CD4-positive, alpha-beta memory T cell (primary cell): ENCODE measurements around the gene USH1C. TPM values are rescaled to one million over a fixed set of nuclear protein-coding genes. Genes with fewer than 3 reads are reported as not detected.
A peak's percentile ranks its signal among the peaks of the same experiment; 100 is the strongest.

Source experiments
- CTCF ChIA-PET: fragments of 350-600 bp; sonication (Branson Sonifier 250); formaldehyde crosslinking; loops from one replicate; lab custom pipeline; 2021; ENCODE audit warnings: inconsistent platforms; ENCODE audit not compliant: partially characterized antibody; lab: Charles Lee
- POLR2A ChIA-PET: fragments of 350-600 bp; sonication (Branson Sonifier 250); formaldehyde crosslinking; loops from one replicate; lab custom pipeline; 2021; ENCODE audit not compliant: partially characterized antibody; lab: Charles Lee
- DNase-seq, 5 donors: peaks; one replicate each; pipeline versions ENCODE4 v3.0.0 to v3.0.0-alpha.2; 2020 to 2022; ENCODE audit warnings: mixed read lengths in 1 of 5
- H3K27ac ChIP-seq: one replicate; pipeline ENCODE4 v1.7.0; 2013; ENCODE audit warnings: low read depth, low read length
- H3K27me3 ChIP-seq: 2 replicates; pipeline ENCODE4 v1.7.0; 2013; ENCODE audit warnings: mild to moderate bottlenecking, low read length, moderate library complexity; ENCODE audit not compliant: insufficient read depth
- H3K36me3 ChIP-seq: 2 replicates; pipeline ENCODE4 v1.7.0; 2013; ENCODE audit warnings: mild to moderate bottlenecking, low read length, moderate library complexity; ENCODE audit not compliant: insufficient read depth
- H3K4me1 ChIP-seq: 2 replicates; pipeline ENCODE4 v1.7.0; 2013; ENCODE audit warnings: mild to moderate bottlenecking, low read length, moderate library complexity; ENCODE audit not compliant: insufficient read depth
- H3K4me3 ChIP-seq, 2 donors: one replicate each; pipeline ENCODE4 v1.7.0; 2013; ENCODE audit warnings: low read length in 2 of 2, mild to moderate bottlenecking in 1 of 2
- H3K9me3 ChIP-seq, 2 donors: one replicate each; pipeline ENCODE4 v1.7.0; 2013; ENCODE audit warnings: low read length in 2 of 2, control low read depth in 1 of 2; ENCODE audit not compliant: control insufficient read depth in 1 of 2
- H3K27ac Mint-ChIP-seq, 7 donors: one replicate each; pipeline ENCODE4 v1.8.0; 2020 to 2021; ENCODE audit warnings: mixed read lengths in 7 of 7, mild to moderate bottlenecking in 6 of 7, inconsistent platforms in 3 of 7, moderate library complexity in 3 of 7
- H3K27me3 Mint-ChIP-seq, 2 donors: one replicate each; pipeline ENCODE4 v1.8.0; 2020 to 2021; ENCODE audit warnings: mixed read lengths in 2 of 2
- H3K36me3 Mint-ChIP-seq, 2 donors: one replicate each; pipeline ENCODE4 v1.8.0; 2020 to 2021; ENCODE audit warnings: mixed read lengths in 2 of 2, inconsistent platforms in 1 of 2, mild to moderate bottlenecking in 1 of 2
- H3K4me1 Mint-ChIP-seq, 4 donors: one replicate each; pipeline ENCODE4 v1.8.0; 2020 to 2021; ENCODE audit warnings: mixed read lengths in 4 of 4, mild to moderate bottlenecking in 1 of 4
- H3K4me3 Mint-ChIP-seq, 8 donors: one replicate each; pipeline ENCODE4 v1.8.0; 2020 to 2021; ENCODE audit warnings: mixed read lengths in 8 of 8, mild to moderate bottlenecking in 7 of 8, moderate library complexity in 6 of 8, inconsistent platforms in 3 of 8
- H3K9me3 Mint-ChIP-seq, 8 donors: one replicate each; pipeline ENCODE4 v1.8.0; 2020 to 2021; ENCODE audit warnings: mixed read lengths in 8 of 8, mild to moderate bottlenecking in 5 of 8, inconsistent platforms in 3 of 8, moderate library complexity in 1 of 8
- intact Hi-C: fragments of 100-400 bp; cut with micrococcal nuclease; formaldehyde crosslinking; loops from one replicate; pipeline ENCODE4 v1.15.1; 2023
- polyA plus RNA-seq, 2 donors: library from polyadenylated mRNA; unstranded; fragments of 300-500 nt; fragmentation: Illumina TruSeq; gene quantifications; one replicate each; pipeline ENCODE4 v1.2.3, GENCODE V29; 2021
- total RNA-seq, 2 experiments: library from RNA; stranded (reverse); gene quantifications; one replicate each; pipeline ENCODE4 v1.2.3, GENCODE V29; 2021

Gene USH1C
- total and polyA plus RNA-seq, 4 experiments from 2014 or later = not detected

- H3K27me3 Mint-ChIP-seq = peaks cover 3 to 8% of the 10 kb centered on the region in 2 donors
- POLR2A ChIA-PET = no interaction called here
- CTCF ChIA-PET = no interaction called here
These were observed 30.2 kb upstream of the USH1C start for GRCh38 chr11:17574141-17575091.

GRCh38 chr11:17573526-17573925 lies 29.3 kb upstream of the USH1C start:
- CTCF ChIA-PET = no interaction called here
- intact Hi-C loops = no loop called here
- no peak overlapping the region for H3K4me3 ChIP-seq
- H3K27me3 ChIP-seq = no peaks in the 10 kb centered on the region
- no peak overlapping the region for H3K27ac ChIP-seq
- Mint-ChIP-seq H3K27me3 (peaks cover 3 to 8% of the 10 kb centered on the region in 2 donors), H3K4me3 (no peak overlapping the region), H3K4me1 (peaks cover 0 to 4% (median 0%) of the 10 kb centered on the region in 4 donors), H3K36me3 (no peaks in the 10 kb centered on the region), H3K9me3 (no peaks in the 10 kb centered on the region), H3K27ac (peak overlapping the region in 1 of 7 donors; percentile 62)
- H3K36me3 ChIP-seq = no peaks in the 10 kb centered on the region
- no peaks in the 10 kb centered on the region for H3K9me3 ChIP-seq
- DNase-seq = no peak
- no peaks in the 10 kb centered on the region for H3K4me1 ChIP-seq
- POLR2A ChIA-PET = no interaction called here

More at GRCh38 chr11:17574141-17575091, 30.2 kb upstream of the USH1C start:
- H3K36me3 Mint-ChIP-seq = no peaks in the 10 kb centered on the region
- DNase-seq = no peak
- Histone ChIP-seq H3K27ac (no peak overlapping the region), H3K4me3 (no peak overlapping the region), H3K27me3 (no peaks in the 10 kb centered on the region), H3K4me1 (no peaks in the 10 kb centered on the region), H3K36me3 (no peaks in the 10 kb centered on the region), H3K9me3 (no peaks in the 10 kb centered on the region)
- no peaks in the 10 kb centered on the region for H3K9me3 Mint-ChIP-seq
- no peak overlapping the region for H3K4me3 Mint-ChIP-seq
- no peak overlapping the region for H3K27ac Mint-ChIP-seq
- intact Hi-C loops = no loop called here
- peaks cover 0 to 4% (median 0%) of the 10 kb centered on the region in 4 donors for H3K4me1 Mint-ChIP-seq

GRCh38 chr11:17572791-17573460 lies 28.7 kb upstream of the USH1C start:
- peaks cover 3 to 8% of the 10 kb centered on the region in 2 donors for H3K27me3 Mint-ChIP-seq
- H3K4me1 Mint-ChIP-seq = peaks cover 0 to 4% (median 0%) of the 10 kb centered on the region in 4 donors
- H3K4me1 ChIP-seq = no peaks in the 10 kb centered on the region
- H3K4me3 ChIP-seq = no peak overlapping the region
- no peak overlapping the region for H3K4me3 Mint-ChIP-seq
- CTCF ChIA-PET = no interaction called here
- H3K27ac Mint-ChIP-seq = no peak overlapping the region
- H3K27ac ChIP-seq = no peak overlapping the region
- POLR2A ChIA-PET = no interaction called here
- intact Hi-C loops = no loop called here
- no peaks in the 10 kb centered on the region for H3K27me3 ChIP-seq
- no peaks in the 10 kb centered on the region for H3K9me3 Mint-ChIP-seq
- no peak for DNase-seq
- no peaks in the 10 kb centered on the region for H3K36me3 ChIP-seq
- no peaks in the 10 kb centered on the region for H3K9me3 ChIP-seq
- no peaks in the 10 kb centered on the region for H3K36me3 Mint-ChIP-seq

- H3K4me3 Mint-ChIP-seq = no peak overlapping the region
- no peaks in the 10 kb centered on the region for H3K36me3 Mint-ChIP-seq
- no peaks in the 10 kb centered on the region for H3K9me3 ChIP-seq
- no peaks in the 10 kb centered on the region for H3K9me3 Mint-ChIP-seq
- no peaks in the 10 kb centered on the region for H3K36me3 ChIP-seq
- intact Hi-C loops = no loop called here
- peaks cover 0 to 4% (median under 1%) of the 10 kb centered on the region in 4 donors for H3K4me1 Mint-ChIP-seq
- ChIA-PET CTCF (no interaction called here), POLR2A (no interaction called here)
- no peaks in the 10 kb centered on the region for H3K27me3 ChIP-seq
- no peak for DNase-seq
- no peak overlapping the region for H3K4me3 ChIP-seq
- H3K27me3 Mint-ChIP-seq = peaks cover 3 to 8% of the 10 kb centered on the region in 2 donors
- no peaks in the 10 kb centered on the region for H3K4me1 ChIP-seq
- H3K27ac Mint-ChIP-seq = no peak overlapping the region
- no peak overlapping the region for H3K27ac ChIP-seq
These were observed 28.1 kb upstream of the USH1C start for GRCh38 chr11:17572359-17572690.

- ChIA-PET CTCF (no interaction called here), POLR2A (no interaction called here)
- Histone ChIP-seq H3K4me3 (no peak overlapping the region), H3K27me3 (no peaks in the 10 kb centered on the region), H3K4me1 (no peaks in the 10 kb centered on the region), H3K9me3 (no peaks in the 10 kb centered on the region), H3K36me3 (no peaks in the 10 kb centered on the region), H3K27ac (no peak overlapping the region)
- Mint-ChIP-seq H3K27ac (no peak overlapping the region), H3K36me3 (no peaks in the 10 kb centered on the region), H3K9me3 (no peaks in the 10 kb centered on the region), H3K4me1 (peaks cover 0 to 4% (median under 1%) of the 10 kb centered on the region in 4 donors), H3K27me3 (peaks cover 3 to 6% of the 10 kb centered on the region in 2 donors), H3K4me3 (no peak overlapping the region)
- DNase-seq = no peak
- intact Hi-C loops = no loop called here
These were observed 27.5 kb upstream of the USH1C start for GRCh38 chr11:17571431-17572358.

- peaks cover 3 to 4% of the 10 kb centered on the region in 2 donors for H3K27me3 Mint-ChIP-seq
- Histone ChIP-seq H3K4me1 (no peaks in the 10 kb centered on the region), H3K27ac (no peak overlapping the region), H3K36me3 (no peaks in the 10 kb centered on the region), H3K27me3 (no peaks in the 10 kb centered on the region), H3K4me3 (no peak overlapping the region), H3K9me3 (no peaks in the 10 kb centered on the region)
- H3K9me3 Mint-ChIP-seq = no peaks in the 10 kb centered on the region
- no peak overlapping the region for H3K4me3 Mint-ChIP-seq
- POLR2A ChIA-PET = no interaction called here
- H3K4me1 Mint-ChIP-seq = peaks cover 0 to 4% (median under 1%) of the 10 kb centered on the region in 4 donors
- CTCF ChIA-PET = interaction anchor here (0.8 kb wide), 1 partner anchor 185 kb away, joined by 3 read pairs; no protein-coding TSS in a partner anchor
- peak overlapping the region in 1 of 7 donors; percentile 61 for H3K27ac Mint-ChIP-seq
- intact Hi-C loops = no loop called here
- no peaks in the 10 kb centered on the region for H3K36me3 Mint-ChIP-seq
- DNase-seq = no peak
These were observed 25.8 kb upstream of the USH1C start for GRCh38 chr11:17570034-17570433.
